VCaP (cell line): Measurements from ENCODE around the gene NEFH.

Experiments used
- H3K27ac ChIP-seq: fragments of 450-650 bp; 2 replicates; pipeline ENCODE4 v1.5.1; 2017
- CTCF ChIP-seq: fragments of 450-650 bp; conservative IDR thresholded peaks from 2 replicates; pipeline ENCODE4 v1.5.1; 2017; ENCODE audit warnings: mild to moderate bottlenecking, moderate library complexity

The NEFH gene

GRCh38 chr22:29536411-29536810 is 56.4 kb downstream of the NEFH start:
- no peak overlapping the region for H3K27ac ChIP-seq
- TF ChIP-seq CTCF = no peak

GRCh38 chr22:29539105-29539504 is 59.1 kb downstream of the NEFH start:
- TF ChIP-seq CTCF = no peak
- no peak overlapping the region for H3K27ac ChIP-seq
